Lung microvascular endothelial cell (primary cell): Measurements from ENCODE around the gene MBLAC1. TPM values are rescaled to one million over a fixed set of nuclear protein-coding genes. Genes with fewer than 3 reads are reported as not detected.
A peak's percentile ranks its signal among the peaks of the same experiment; 100 is the strongest.

Source experiments
- DNase-seq, 2 donors: peaks; one replicate each; pipeline versions ENCODE4 v3.0.0 to v3.0.0-alpha.2; 2010; ENCODE audit warnings: low read depth in 2 of 2
- total RNA-seq: library from RNA; depleted of rRNA; stranded (reverse); fragments of >200 nt; gene quantifications from 2 replicates; pipeline ENCODE4 v1.2.1, GENCODE V29; 2014

MBLAC1 gene
- 2.0 and 2.4 TPM in 2 replicates for total RNA-seq

DNA sequence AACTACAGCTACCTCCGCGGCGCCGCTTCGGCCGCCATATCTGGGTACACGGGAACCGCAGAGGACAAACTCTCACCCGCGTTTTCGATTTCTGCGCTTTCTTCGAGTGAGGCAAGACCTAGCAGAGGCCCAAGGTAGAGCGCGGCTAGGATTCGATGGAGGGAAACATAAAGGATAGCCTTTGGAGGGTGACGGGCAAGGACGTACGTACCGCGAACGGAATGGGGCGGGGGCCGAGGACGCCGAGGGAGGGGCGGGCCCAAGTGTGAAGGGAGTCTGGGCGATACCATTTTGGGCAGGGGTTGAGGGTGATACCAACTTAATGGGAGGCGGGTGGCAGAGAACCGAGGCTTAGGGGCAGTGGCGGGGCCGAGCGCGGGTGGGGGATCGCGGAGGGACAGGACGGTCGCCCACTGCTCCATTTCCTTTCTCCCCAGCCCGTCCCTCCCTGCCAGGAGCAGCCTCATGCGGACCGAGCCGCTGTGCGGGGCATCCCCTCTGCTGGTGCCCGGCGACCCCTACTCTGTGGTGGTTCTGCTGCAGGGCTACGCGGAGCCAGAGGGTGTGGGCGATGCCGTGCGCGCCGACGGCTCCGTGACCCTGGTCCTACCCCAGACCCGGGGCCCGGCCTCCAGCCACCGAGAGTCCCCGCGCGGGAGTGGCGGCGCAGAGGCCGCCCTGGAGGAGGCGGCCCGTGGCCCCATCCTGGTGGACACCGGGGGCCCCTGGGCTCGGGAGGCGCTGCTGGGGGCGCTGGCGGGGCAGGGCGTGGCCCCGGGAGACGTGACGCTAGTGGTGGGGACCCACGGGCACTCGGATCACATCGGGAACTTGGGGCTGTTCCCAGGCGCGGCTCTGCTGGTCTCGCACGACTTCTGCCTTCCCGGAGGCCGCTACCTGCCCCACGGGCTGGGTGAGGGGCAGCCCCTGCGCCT, at the start of gene MBLAC1:
Gene MBLAC1, plus strand, starts transcription at position 37 of the 935 bp plus-strand sequence. Its CDS starts 429 bp downstream, at position 466.
- DNase-seq, result peak; percentile 93 to 94

GRCh38 chr7:100077205-100077604, 49.6 kb upstream of the MBLAC1 start:
- DNase-seq, result no peak

DNA sequence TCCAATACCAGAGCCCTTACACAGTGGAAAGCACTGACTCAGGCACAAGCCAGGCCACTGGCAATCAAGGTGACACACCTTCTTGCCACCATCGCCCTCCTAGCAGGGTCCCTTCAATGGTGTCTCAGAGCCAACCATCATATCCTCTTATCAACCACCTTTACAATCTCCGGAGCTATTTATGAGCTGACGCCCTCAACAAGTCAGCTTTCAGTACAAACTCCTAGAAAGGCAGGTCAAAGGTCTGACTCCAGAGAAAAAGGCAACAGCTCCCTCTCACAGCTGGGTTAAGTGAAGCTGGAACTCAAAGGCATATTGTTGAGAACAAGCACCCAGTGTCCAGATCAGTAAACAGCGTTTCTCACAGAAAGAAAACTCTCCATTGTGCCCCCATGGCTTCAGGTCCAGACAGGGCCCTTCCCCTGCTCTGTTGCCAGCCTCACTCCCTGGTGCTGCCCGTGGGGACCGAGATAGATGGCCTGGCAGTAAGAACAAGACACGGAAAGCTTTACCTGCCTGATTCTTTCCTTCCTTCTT, 47.7 kb upstream of the MBLAC1 start:
- DNase-seq, result no peak

DNA sequence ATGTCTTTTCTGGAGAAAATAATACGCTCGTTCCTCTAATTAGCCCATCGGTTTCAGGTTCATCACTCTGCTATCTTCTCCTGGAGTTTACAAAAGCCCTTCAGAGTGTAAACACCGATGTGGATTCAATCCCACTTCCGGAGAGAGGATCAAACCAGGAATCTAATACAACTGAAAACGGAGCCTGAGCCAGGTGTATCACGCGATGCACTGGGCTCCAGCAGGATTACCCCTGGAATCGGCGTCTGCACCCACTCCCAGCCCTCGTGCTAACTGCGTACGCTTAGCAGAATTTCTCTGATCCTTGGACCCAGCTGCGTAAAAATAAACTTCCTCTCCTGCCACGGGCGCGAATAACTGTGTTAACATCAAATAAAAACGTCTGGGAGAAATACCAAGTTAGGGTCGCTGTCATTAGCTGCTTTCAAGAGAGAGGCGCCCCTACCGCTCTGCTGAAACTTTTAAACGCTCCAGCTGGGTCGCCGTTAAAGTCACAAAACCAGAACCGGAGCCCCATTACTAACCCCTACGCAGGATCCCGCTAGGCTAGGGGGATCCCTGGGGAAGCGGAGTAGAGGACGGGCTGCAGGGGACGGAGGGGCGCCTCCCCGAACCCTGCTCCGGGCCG, 45.7 kb upstream of the MBLAC1 start:
- DNase-seq, result peak; percentile 37 to 58

DNA sequence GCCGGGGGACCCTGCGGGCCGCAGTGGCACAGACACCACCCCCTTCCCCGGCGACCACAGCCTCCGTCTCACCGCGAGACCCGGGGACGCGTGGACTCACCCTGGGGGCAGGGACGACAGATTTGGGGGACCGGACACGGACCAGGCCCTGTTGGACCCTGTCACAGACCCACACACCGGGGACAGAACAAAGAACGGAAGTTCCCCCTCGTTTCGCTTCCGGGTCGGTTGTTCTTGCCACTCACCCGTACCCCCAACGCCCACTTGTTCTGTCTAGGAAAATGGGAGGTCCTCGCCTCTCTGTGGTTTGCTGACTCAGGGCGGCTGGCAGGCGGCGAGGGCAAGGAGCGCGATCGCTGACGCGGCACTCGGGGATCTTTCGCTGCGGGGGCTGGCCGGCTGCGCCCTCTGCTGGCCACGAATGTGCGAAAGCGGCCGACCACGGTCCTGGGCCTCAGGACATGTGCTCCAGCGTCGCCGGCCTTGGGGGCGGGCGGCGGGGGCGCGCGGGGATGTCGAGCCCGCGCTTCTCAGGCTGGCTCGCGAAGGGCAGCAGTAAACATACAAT, 45.1 kb upstream of the MBLAC1 start, which contains the start of gene ZNF3:
Gene ZNF3, minus strand, starts transcription at position 189 of the 568 bp plus-strand sequence. CDS start 4,366 bp downstream, outside the sequence.
- peak; percentile 99 for DNase-seq

DNA sequence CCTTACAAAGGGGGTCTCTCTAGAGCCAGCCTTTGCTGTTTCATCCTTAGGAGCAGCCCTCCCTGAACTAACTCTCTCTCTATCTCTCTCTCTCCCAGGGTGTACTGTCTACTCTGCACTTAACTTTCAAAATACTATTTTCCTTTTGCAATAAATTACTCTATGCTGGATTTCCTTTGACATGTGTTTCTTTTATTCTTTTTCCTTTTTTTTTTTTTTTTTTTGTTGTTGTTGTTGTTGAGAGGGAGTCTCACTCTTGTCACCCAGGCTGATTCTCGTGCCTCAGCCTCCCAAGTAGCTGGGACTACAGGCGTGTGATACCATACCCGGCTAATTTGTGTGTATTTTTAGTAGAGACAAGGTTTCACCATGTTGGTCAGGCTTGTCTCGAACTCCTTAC, 43.8 kb upstream of the MBLAC1 start:
- DNase-seq, result no peak

GRCh38 chr7:100085515-100085914, 41.3 kb upstream of the MBLAC1 start:
- no peak for DNase-seq

DNA sequence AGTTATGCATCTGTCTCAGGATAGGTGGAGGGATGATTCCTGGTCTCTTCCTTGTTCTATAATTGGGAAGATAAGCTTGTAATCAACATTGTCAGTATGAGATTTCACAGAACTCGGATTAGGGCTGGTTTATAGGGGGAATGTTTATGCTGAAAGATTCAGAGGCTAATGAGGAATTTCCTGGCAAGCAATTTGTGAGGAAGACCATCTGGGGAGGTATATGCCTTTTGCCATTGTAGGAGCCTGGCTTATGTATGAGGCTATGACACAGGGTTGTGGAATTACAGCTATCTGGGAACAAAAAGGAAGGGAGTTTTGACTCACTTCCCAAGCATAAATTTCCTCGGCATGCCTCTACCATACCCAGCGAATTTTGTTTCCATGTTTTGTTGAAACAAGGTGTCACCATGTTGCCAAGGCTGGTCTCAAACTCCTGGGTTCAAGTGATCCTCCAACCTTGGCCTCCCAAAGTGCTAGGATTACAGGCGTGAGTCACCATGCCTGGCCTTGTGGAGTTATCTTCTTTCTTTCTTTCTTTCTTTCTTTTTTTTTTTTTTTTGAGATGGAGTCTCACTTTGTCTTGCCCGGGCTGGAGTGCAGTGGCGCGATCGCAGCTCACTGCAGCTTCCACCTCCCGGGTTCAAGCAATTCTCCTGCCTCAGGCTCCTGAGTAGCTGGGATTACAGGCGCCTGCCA, 39.6 kb upstream of the MBLAC1 start:
- peak; percentile 94 to 99 for DNase-seq

DNA sequence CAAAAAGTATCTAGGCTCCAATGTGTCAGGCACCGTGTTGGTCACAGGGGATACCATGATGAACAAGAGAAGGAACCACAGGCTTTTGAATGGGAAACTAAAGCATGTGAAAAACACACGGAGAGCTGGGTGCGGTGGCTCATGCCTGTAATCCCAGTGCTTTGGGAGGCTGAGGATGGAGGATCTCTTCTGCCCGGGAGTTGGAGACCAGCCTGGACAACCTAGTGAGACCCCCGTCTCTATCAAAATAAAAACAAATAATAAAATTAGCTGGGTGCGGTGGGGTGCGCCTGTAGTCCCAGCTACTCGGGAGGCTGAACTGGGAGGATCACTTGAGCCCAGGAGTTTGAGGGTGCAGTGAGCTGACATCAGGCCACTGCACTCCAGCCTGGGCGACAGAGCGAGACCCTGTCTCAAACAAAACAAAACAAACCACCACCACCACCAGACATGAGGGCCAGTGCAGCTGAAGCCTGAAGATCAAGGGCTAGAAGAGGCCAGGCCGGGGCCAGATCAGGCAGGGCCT, 38.6 kb upstream of the MBLAC1 start:
- DNase-seq, result no peak

DNA sequence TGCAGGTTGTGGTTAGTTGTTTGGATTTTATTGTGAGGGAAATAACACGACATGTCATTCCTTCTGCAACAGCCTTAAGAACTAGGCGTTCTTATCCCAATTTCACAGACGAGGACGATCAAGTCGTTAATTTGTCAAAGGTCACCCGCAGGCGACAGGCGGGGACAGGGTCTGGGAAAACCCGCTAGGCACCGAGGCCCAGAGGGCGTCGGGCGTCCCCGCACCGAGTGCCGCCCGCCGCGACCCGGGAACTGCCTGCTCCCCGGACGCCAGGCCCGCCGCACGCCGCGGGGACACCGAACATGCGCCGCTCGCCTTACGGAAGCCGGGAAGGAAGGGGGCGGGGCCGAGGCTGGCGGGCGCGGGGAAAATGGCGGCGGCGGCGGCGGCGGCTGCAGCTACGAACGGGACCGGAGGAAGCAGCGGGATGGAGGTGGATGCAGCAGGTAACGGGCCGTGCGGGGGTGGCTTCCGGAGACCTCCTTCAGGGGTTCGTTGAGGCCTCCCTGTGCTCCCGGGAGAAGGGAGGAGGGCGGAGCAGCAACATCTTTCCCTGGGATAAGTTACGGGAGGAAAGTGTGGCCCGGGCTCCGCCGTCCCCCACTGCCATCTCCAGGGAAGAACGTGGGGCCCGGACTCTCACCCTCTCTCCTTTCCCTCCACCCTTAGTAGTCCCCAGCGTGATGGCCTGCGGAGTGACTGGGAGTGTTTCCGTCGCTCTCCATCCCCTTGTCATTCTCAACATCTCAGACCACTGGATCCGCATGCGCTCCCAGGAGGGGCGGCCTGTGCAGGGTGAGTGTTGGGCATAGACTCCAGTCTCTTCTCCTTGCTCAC, 37.9 kb upstream of the MBLAC1 start, which contains the start of gene COPS6:
Gene COPS6, plus strand, starts transcription at position 349 of the 837 bp plus-strand sequence. Its CDS starts 22 bp downstream, at position 371.
- peak; percentile 78 to 81 for DNase-seq

DNA sequence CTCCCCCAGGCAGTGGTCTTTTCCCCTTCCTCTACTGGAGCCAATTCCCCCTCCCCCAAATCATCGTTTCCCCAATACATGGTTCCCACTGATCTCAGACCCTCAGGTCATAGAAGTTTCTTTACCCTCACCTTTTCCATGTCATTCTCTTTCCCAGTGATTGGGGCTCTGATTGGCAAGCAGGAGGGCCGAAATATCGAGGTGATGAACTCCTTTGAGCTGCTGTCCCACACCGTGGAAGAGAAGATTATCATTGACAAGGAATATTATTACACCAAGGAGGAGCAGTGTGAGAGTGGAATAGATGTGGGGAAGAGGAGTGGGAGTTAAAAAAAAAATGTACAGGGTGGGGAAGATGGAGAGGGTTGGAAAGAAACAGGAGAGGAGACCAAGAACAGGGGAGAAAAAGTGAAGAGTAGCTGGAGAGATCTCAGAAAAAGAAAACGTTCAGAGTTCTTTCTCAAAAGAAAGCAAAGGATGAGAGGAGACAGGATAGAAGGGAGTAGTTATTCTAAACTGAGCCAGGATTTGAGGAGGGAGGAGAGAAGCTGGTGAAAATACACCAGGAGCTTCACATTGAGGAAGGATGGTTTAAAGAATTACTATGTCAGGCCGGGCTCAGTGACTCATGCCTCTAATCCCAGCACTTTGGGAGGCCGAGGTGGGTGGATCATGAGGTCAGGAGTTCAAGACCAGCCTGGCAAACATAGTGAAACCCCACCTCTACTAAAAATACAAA, 37.1 kb upstream of the MBLAC1 start:
- no peak for DNase-seq

GRCh38 chr7:100090527-100091410, 36.0 kb upstream of the MBLAC1 start:
- no peak for DNase-seq

GRCh38 chr7:100091411-100092181, 35.2 kb upstream of the MBLAC1 start:
- no peak for DNase-seq

DNA sequence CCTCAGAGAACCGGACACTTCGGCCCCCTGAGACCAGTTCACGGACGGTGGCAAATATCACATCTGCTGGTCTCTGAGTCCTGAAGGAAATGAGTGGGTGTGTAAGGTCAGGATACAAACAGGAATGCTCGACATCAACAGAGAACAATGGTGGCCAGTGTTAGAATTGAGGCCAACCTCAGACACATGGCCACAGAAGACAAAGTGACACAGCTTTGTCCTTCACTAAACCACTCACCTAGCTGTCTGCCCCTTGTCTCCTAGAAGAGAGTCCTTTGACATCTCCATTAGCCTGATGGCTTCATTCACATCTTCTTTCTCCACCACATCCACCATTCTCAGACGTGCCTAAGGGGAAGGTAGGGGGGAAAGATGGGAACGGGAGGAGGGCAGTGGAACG, 33.7 kb upstream of the MBLAC1 start:
- DNase-seq, result peak; percentile 48 to 57

- DNase-seq, result no peak
Measured at GRCh38 chr7:100093498-100093897, 33.3 kb upstream of the MBLAC1 start.

GRCh38 chr7:100093925-100094486, 32.8 kb upstream of the MBLAC1 start:
- DNase-seq, result no peak

GRCh38 chr7:100095289-100095688, 31.5 kb upstream of the MBLAC1 start:
- no peak for DNase-seq
